Measurements from ENCODE around the gene FTO.

The FTO gene

GRCh38 chr16:53711390-53711789 is 7.4 kb downstream of the FTO start:
- no peak for DNase-seq (ENCODE audit: low spot score)

- DNase-seq (ENCODE audit: low spot score) = no peak
Observed at GRCh38 chr16:53712065-53712464, 8.1 kb downstream of the FTO start.

- DNase-seq (ENCODE audit: low spot score) = no peak
Observed at GRCh38 chr16:53713403-53714204, 9.6 kb downstream of the FTO start.

GRCh38 chr16:53714205-53715022 is 10.5 kb downstream of the FTO start:
- no peak for DNase-seq (ENCODE audit: low spot score)

- DNase-seq (ENCODE audit: low spot score) = no peak
Observed at GRCh38 chr16:53715023-53715384, 11.0 kb downstream of the FTO start.

GRCh38 chr16:53717577-53717976 is 13.6 kb downstream of the FTO start:
- DNase-seq (ENCODE audit: low spot score) = no peak

- DNase-seq (ENCODE audit: low spot score) = no peak
Observed at GRCh38 chr16:53721017-53721416, 17.1 kb downstream of the FTO start.

- no peak for DNase-seq (ENCODE audit: low spot score)
Observed at GRCh38 chr16:53726625-53727024, 22.7 kb downstream of the FTO start.

- DNase-seq (ENCODE audit: low spot score) = no peak
Observed at GRCh38 chr16:53730693-53731092, 26.7 kb downstream of the FTO start.

GRCh38 chr16:53732296-53732929 is 28.5 kb downstream of the FTO start:
- no peak for DNase-seq (ENCODE audit: low spot score)

GRCh38 chr16:53734908-53735307 is 31.0 kb downstream of the FTO start:
- DNase-seq (ENCODE audit: low spot score) = no peak

GRCh38 chr16:53736297-53736696 is 32.3 kb downstream of the FTO start:
- DNase-seq (ENCODE audit: low spot score) = no peak

- no peak for DNase-seq (ENCODE audit: low spot score)
Observed at GRCh38 chr16:53737552-53737951, 33.6 kb downstream of the FTO start.

GRCh38 chr16:53740476-53740875 is 36.5 kb downstream of the FTO start:
- no peak for DNase-seq (ENCODE audit: low spot score)

- DNase-seq (ENCODE audit: low spot score) = no peak
Observed at GRCh38 chr16:53740933-53741531, 37.1 kb downstream of the FTO start.

GRCh38 chr16:53741546-53741945 is 37.6 kb downstream of the FTO start:
- no peak for DNase-seq (ENCODE audit: low spot score)

GRCh38 chr16:53743149-53743566 is 39.2 kb downstream of the FTO start:
- no peak for DNase-seq (ENCODE audit: low spot score)

- DNase-seq (ENCODE audit: low spot score) = no peak
Observed at GRCh38 chr16:53744449-53744848, 40.5 kb downstream of the FTO start.

GRCh38 chr16:53745086-53745485 is 41.1 kb downstream of the FTO start:
- DNase-seq (ENCODE audit: low spot score) = no peak

- DNase-seq (ENCODE audit: low spot score) = no peak
Observed at GRCh38 chr16:53745753-53746266, 41.9 kb downstream of the FTO start.

- DNase-seq (ENCODE audit: low spot score) = no peak
Observed at GRCh38 chr16:53752560-53752959, 48.6 kb downstream of the FTO start.

GRCh38 chr16:53753431-53753830 is 49.5 kb downstream of the FTO start:
- DNase-seq (ENCODE audit: low spot score) = no peak

Data from globus pallidus (tissue), 1 donor.